UCSD-AML1 (cell line): ENCODE results near the gene CSK.
"Not testable (repeated sequence)": the region's sequence is repeated elsewhere in the genome, so short reads cannot be mapped to it uniquely, and the experiment has no call there.

ENCODE experiments used
- DNase-seq: peaks from one replicate; lab custom pipeline; 2025; ENCODE audit not compliant: unreplicated experiment; lab: John Stamatoyannopoulos, UW

CSK gene

DNA sequence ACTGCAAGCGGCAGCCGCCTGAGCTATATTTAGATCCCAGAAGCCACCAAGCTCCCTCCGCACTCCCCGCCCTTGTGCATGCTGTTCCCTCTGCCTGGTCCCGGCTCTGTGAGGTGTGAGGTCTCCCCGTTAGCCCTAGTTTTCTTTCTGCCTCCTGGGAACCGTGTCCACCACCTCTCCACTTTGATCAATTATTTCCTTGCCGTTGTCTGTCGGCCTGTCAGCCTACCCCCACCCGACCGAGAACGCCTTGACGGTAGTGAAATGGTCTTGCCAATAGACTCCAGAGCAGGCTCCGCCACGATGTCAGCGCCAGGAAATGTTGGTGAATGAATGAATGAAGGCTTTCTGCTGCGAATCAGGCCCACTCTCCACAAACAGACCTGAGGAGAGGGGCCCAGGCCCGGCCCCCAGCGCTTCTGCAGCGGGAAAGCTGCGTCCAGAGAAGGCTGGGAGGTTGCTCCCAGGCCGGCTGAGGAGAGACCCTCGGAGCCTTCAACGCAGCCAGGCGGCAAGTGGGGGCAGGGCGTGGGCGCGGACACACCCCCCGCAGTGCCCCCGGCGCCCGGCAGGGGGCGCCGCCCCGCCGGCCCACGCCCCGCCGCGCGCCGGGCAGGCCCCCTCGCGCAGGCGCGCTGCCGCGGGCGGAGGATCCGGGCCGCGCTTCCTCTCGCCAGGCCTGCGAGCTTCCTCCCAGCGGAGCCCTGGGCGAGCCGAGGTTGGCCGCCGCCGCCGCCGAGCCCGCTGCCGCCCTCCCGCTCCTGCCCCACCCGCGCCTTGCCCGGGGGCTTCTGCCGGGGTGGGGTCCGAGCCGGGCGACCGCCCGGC, at the start of gene CSK:
TSS of gene CSK (plus strand) at position 650 of the 828 bp plus-strand sequence. CDS start 16,218 bp downstream, outside the sequence.
- DNase-seq: peak; percentile 85

DNA sequence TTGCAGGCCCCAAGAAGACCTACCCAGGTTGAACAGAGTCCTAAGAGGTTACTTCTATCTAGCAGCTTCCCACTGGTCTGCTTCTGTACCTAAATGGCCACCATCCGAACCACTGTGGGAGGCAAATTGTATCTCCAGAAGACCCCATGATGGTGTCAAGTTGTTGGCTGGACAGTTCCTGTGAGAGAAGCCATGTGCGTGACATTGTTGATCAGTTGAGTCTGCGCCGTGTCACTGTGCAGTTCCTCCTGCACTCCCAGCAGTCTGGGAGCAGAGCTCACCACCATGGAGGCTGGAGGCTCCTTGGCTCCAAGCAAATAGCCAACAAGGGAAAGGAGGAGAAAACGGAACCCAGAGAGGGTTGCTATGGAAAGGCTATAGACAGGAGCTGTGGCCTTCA, 49.0 kb upstream of the CSK start:
- no peak for DNase-seq

DNA sequence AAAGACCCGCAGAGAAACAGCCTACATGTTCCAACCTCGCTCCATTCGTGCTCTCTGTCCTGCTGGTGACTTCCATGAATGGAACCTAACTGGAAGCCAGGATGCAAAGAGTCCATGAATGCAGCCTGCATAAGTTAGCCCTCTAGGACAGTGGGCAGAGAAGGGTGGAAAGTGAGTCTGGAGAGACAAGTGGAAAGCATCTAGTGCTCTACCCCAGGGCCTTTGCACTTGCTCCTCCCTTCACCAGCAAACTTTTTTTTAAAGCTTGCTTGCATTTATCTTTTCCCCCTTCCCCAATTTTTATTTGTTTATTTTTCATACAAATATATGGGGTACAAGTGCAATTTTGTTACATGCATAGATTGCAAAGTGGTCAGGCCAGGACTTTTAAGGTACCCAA, 48.6 kb upstream of the CSK start:
- no peak for DNase-seq

DNA sequence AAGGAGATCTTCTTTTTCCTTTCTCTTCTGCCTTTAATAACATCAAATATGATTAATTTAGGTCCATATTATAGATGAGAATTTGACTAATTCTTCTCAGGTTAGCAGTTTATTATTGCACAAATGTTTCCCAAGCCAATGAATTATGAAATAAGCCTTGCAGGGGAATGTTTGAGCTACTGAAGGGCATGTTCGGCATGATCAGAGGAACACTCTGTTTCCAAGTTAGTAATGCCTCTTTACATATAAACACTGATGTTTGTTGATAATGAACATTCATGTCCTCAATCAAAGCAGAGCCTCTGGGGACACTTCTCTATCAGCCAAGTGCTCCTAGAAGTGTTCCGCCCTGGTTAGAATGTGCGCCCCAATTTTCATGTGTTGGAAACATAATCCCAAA, 46.6 kb upstream of the CSK start:
- no peak for DNase-seq

DNA sequence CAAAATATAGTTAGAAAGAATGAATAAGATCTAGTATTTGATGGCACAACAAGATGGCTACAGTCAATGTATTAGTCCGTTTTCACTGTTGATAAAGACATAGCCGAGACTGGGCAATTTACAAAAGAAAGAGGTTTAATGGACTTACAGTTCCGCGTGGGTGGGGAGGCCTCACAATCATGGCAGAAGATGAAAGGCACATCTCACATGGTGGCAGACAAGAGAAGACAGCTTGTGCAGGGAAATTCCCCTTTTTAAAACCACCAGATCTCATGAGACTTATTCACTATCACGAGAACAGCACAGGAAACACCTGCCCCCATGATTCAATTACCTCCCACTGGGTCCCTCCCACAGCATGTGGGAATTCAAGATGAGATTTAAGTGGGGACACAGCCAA, 43.6 kb upstream of the CSK start:
- not testable (repeated sequence) for DNase-seq

DNA sequence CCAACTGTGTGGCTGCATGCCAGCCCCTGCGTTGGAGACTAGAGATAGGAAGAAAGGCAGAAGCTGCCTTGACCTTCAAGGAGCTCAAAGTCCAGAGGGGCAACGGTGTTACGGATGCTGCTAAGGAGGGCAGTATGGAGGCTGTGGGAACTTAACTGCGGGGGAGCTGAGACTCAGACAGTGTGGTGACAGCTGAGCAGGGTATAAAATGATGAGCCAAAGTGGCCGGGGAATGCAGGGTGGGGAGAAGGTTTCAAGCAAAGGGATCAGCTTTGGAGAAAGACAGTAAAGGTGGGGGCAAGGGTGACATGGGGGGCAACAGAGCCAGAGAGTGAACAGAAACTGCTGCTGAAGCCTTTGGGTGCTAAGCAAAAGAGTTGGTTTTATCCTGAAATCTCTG, 39.5 kb upstream of the CSK start:
- no peak for DNase-seq

DNA sequence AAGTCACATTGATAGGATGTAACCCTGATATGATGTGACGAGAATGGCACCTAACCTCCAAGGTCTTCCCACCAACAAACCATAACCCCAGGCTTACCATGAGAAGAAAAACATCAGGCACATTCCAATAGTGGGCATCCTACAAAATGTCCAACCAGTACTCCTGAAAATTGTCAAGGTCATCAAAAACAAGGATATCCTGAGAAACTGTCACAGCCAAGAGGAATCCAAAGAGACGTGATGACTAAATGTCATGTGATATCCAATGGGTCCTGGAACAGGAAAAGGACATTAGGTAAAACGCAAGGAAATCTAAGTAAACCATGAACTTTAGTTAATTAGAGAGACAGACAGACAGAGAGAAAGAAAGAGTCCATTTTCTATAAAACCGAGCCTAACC, 35.5 kb upstream of the CSK start:
- no peak for DNase-seq

DNA sequence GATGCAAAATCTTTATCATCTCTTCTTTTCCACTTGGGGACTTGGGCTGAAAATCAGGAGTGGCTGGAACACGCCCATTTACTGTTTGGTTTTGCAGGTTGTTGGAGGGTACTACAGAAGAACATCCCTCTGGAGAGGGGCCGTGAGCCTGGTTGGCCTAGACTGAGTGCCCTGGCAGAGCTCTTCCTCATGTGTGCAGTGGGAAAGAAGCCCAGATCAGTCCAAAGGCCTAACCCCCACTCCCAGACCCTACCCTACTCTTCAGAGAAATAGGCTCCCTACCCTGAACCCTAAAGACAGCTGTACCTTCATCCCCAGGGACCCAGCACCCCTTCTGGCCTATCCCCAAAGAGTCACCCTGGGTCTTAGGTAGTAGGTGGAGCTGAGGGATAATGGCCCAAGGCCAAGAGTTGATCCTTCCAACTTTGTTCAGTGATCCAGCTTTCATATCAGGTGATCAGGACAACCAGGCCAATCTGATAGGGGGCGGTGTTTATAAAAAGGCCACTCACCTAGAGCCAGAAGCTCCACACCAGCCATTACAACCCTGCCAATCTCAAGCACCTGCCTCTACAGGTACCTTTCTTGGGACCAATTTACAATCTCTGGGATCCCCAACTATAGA, 33.4 kb upstream of the CSK start, which contains the start of gene CYP1A2:
TSS of gene CYP1A2 (plus strand) at position 524 of the 625 bp plus-strand sequence. CDS start 894 bp downstream, outside the sequence.
- DNase-seq: no peak

DNA sequence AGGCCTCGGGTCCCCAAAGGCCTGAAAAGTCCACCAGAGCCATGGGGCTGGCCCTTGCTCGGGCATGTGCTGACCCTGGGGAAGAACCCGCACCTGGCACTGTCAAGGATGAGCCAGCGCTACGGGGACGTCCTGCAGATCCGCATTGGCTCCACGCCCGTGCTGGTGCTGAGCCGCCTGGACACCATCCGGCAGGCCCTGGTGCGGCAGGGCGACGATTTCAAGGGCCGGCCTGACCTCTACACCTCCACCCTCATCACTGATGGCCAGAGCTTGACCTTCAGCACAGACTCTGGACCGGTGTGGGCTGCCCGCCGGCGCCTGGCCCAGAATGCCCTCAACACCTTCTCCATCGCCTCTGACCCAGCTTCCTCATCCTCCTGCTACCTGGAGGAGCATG, 32.0 kb upstream of the CSK start:
- no peak for DNase-seq

DNA sequence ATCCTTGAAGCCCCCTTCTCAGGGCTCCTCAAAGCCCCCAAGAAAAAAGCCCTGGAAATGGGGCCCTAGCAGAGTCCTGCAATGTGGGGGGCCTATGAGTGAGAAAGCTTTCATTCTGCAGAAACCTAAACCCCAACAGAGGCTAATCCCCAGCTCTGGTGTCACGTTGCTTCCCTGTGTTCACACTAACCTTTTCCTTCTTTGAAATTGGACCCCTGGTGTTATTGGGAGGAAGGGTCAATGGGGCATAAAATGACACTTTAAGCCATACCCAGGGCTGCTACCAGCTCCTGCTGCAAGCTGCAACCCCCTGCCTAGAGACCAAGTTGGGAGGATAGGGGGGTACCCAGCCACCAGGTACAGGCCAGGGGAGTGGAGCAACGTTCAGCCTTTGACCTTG, 31.1 kb upstream of the CSK start:
- DNase-seq: no peak

DNA sequence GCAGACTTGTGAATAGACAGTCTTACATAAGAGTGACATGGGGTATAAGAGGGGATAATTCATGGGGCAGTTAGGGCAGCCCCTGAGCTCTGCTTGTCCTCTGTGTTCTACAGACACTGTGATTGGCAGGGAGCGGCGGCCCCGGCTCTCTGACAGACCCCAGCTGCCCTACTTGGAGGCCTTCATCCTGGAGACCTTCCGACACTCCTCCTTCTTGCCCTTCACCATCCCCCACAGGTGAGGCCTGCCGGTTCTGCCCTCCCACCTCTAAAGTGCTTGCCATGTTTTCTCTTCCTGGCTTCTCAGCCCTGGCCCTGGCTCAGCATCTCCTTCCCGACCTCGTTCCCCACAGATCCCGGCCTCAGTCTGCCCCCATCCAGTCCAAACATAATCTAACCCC, 29.9 kb upstream of the CSK start:
- no peak for DNase-seq

DNA sequence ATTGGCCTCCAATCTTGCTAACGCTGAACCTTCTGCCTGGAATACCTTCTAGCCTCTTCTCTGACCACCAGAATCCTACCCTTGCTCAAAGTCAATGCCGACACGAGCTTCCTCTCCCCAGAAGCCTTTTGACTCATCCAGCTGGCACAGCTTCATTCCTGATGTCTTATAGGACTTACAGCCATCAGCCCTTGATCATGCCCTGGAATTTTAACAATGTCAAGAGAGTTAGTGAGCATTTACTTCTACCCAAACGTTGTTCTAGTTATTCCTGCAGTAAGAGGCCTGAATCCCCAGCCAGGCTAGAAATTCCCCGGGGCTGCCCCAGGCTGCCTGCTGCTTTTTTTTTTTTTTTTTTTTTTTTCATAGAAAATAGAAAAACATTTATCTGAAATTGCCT, 29.3 kb upstream of the CSK start:
- DNase-seq: no peak

DNA sequence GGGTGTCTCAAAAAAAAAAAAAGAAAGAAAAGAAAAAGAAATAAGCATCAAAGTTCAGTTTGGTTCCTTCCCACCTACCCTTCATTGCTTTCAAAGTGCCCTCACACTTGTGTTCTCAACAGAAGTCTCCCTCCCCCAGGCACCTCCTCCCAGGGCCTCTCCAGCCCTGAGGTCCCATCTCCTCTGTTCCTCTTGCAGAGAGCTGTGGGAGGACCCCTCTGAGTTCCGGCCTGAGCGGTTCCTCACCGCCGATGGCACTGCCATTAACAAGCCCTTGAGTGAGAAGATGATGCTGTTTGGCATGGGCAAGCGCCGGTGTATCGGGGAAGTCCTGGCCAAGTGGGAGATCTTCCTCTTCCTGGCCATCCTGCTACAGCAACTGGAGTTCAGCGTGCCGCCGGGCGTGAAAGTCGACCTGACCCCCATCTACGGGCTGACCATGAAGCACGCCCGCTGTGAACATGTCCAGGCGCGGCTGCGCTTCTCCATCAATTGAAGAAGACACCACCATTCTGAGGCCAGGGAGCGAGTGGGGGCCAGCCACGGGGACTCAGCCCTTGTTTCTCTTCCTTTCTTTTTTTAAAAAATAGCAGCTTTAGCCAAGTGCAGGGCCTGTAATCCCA, 27.2 kb upstream of the CSK start:
- peak; percentile 25 for DNase-seq

DNA sequence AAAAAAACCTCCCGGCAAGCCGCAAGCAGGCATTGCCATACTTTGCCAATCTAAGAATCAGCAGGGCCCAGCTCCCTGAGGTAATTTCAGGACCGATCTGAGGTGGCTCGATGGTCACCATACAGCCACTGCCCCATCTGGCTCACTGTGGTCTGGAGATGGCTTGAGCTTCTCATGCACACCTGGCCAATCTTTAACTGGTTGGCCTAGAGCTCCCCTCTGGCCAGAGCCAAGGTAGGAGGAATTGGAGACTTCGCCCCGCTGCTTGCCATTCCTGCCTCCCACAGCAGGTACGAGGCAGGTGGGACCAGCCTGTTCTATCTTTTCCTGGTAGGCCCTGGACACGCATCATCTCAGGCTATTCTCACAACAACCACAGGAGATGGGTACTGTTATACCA, 23.1 kb upstream of the CSK start:
- no peak for DNase-seq

DNA sequence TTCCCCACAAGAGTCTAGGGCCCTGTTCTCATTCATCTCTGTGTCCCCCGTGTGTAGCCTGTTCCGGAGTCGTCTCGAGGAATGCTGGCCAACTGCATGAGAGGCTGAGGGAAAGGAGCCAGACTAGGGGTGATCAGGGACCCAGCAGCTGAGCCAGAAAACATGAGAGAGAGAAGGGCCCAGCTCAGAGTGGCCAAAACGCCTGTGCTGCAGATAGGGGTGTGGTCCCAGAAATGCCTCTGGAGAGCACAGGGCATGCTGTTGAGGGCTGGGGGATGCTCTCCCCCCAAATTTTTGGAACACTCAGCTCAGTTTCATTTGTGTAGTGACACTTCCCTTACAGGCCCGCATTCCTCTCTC, 19.1 kb upstream of the CSK start:
- DNase-seq: no peak

DNA sequence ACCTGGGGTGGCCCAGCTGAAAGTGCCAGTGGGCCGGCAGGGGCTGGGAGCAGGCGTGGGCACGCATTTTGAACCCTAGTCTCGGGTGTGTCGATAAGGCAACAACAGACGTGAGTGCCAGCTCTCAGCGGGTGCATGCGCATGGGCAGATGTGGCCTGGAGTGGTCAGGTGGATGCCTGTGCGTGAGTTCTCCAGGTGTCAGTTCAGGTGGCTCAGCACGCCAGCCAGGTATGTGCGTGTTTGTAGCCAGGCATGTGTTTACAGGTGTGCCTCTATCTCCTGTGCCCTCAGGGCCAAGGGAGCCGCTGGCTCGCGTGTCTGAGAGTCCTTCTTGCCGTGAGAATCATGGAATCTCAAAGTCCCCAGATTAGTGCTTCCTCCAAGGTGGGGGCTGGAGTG, 18.5 kb upstream of the CSK start:
- no peak for DNase-seq

DNA sequence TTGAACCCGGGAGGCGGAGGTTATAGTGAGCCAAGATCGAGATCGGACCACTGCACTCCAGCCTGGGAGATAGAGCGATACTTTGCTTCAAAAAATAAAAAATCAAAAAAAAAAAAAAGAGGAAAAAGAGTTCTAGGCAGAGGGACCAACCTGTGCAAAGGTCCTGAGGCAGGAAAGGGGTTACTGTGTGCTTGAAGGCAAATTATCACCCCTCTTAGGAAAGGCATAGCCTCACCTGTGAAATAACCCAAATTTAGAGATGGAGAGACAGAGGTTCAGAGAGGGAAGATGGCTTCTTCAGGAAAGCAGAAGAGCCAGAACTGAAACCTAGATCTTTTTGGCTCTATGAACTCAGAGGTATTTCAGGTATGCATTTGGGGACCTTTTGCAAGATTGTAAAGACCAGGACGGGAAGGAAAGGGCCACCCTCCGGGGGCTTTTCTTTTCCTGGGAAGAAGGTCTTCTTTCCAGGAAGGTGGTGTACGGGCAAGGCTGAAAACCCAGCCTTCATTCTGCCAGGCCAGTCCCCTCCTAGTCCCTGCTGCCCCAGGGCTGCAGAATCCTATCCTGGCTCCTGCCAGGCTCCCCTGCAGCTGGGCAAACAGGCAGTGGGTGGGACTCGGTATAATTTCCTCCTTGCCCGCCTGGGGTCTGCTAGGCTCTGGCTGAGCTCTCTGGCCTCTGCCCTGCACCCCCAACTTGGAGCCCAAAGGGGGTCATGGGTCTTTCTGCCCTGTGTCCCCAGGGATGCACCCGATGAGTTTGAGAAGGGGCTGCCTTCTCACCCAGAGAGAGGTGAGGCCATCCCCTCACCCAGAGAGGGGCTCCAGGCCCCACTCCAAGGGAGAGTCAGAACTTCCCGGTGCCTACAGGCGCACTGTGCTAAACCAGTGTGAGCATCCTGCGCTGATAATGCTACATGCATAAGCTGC, 14.4 kb upstream of the CSK start:
- no peak for DNase-seq

DNA sequence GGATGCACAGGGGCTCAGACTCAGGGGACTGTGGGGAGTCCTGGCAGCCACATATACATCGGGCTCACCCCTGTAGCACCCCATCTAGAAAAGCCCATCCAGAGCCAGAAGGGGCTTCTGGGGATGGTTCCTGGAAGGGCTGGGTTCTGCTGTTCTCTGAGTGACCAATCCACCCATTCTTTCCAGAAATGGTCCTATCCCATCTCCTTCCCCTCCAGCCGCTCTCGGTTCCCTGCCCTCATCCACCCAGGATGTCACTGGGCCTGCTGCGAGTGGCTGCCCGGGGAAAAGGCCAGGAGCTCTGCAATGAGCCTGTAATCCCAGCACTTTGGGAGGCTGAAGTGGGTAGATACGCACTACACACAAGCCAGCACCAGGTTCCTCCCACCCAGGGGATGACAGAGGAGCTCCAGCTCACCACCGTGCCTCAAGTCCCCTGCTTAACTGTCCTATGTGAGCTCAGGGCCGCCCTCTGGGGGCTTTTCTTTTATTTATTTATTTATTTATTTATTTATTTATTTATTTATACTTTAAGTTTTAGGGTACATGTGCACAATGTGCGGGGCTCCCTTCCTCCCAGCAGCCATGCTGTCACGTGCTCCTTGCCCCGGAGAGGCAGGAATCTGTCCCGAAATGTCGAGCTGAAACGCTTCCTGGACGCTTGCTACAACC, 13.6 kb upstream of the CSK start:
- no peak for DNase-seq

DNA sequence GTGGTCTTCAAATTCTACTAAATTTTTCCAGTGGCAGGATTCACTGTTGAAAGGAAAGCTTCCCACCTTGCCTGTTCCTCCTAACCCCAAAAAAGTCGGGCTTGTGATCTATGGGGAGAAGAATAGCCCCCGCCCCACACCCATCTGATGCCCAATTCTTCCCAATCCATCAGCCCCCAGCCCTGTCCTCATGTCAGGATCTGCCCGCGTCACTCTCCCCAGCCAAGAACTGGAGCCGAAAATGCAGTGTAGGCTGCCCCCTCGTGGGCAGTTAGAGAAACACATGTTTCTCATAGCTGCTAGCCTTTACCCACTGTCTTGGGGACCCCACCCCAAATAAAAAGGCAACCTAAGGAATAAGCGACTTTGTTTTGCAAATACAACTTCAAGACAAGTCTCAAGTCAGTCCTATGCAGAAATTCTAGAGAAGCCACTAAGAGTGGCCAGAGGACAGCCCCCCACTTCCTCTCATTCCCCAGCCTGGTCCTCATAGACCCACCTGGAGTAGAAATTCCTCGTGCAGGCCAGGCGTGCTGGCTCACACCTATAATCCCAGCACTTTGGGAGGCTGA, 13.0 kb upstream of the CSK start:
- peak; percentile 52 for DNase-seq

DNA sequence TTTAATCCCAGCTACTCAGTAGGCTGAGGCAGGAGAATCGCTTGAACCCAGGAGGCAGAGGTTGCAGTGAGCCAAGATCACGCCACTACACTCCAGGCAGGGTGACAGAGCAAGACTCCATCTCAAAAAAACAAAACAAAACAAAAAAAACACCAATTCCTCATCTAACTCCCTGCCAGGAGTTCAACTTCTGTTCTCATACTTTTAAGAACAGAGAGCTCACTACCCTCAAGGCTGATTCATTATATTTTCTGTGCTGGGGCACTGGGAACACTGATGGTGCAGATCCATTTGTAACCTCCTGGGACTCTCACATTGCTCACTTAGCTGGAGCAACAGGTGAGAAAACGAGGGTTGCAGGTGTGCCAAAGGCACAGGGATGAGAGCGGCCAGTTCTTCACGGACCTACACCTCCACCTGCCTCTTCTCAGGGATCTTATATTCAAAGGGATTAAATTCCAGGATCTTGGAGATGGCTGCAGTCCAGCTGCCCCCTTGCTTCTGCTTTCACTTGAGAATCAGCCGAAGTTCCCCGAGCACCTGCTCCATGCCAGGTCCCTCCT, 12.3 kb upstream of the CSK start:
- DNase-seq: no peak
